ENCODE measurements around the gene PFKL. TPM values are rescaled to one million over a fixed set of nuclear protein-coding genes. Genes with fewer than 3 reads are reported as not detected.

PFKL gene
- total and polyA plus RNA-seq, 2 donors (not counting 1 experiment from before 2014, with no cell fraction given) = 267 to 318 TPM

GRCh38 chr21:44354775-44355771 lies 55.2 kb downstream of the PFKL start:
- ATAC-seq (ENCODE audit: low read depth) (peak; percentile 28), DNase-seq (peak; percentile 36)
- peaks cover 0 to 4% of the 10 kb centered on the region in 2 experiments for H3K36me3 ChIP-seq (replicated peaks in 1 of 2; ENCODE audit: control extremely low read depth in 1 of 2, control insufficient read depth in 1 of 2, extremely low read depth in 1 of 2, insufficient read depth in 2 of 2, low read length in 1 of 2)
- H3K27ac ChIP-seq (ENCODE audit: low read length in 2 of 2) = peak overlapping the region in 1 of 2 donors; percentile 22
- intact Hi-C loops (cut with micrococcal nuclease) = loop anchor here (10.0 kb wide), 1 partner anchor 130 kb away; no protein-coding TSS in a partner anchor
- no peaks in the 10 kb centered on the region for H4K20me1 ChIP-seq (ENCODE audit: control insufficient read depth, insufficient read depth, low read length, poor library complexity, severe bottlenecking)
- 46% methylated on average over 14 of the region's 24 CpGs for WGBS (ENCODE audit: insufficient coverage)
- peak overlapping the region; percentile 78 for H3K4me2 ChIP-seq (replicated peaks; ENCODE audit: low read depth, low read length, poor library complexity, severe bottlenecking)
- peaks cover 0 to 3% (median 0%) of the 10 kb centered on the region in 3 donors for H3K9me3 ChIP-seq (ENCODE audit: control extremely low read depth in 1 of 3, control insufficient read depth in 2 of 3, insufficient read depth in 1 of 3, low read length in 2 of 3)
- no peaks in the 10 kb centered on the region for H3K79me2 ChIP-seq (ENCODE audit: control insufficient read depth, insufficient read depth, low read length)
- H3K9ac ChIP-seq (ENCODE audit: low read length) = peak overlapping the region; percentile 0
- no peaks in the 10 kb centered on the region for H3K9me3 Mint-ChIP-seq (ENCODE audit: insufficient read depth)
- H3K4me1 ChIP-seq (ENCODE audit: control insufficient read depth in 2 of 2, insufficient read depth in 2 of 2, low read length in 2 of 2) = peaks cover 47 to 48% of the 10 kb centered on the region in 2 donors
- peak overlapping the region in 4 of 5 experiments; percentile 1 to 54 (median 16) for H3K4me3 ChIP-seq (ENCODE audit: control extremely low read depth in 1 of 5, extremely low read depth in 1 of 5, insufficient read depth in 1 of 5, low read depth in 2 of 5, low read length in 4 of 5)
- peak overlapping the region; percentile 87 for H3K4me3 Mint-ChIP-seq
- TF ChIP-seq, protein P1, sequence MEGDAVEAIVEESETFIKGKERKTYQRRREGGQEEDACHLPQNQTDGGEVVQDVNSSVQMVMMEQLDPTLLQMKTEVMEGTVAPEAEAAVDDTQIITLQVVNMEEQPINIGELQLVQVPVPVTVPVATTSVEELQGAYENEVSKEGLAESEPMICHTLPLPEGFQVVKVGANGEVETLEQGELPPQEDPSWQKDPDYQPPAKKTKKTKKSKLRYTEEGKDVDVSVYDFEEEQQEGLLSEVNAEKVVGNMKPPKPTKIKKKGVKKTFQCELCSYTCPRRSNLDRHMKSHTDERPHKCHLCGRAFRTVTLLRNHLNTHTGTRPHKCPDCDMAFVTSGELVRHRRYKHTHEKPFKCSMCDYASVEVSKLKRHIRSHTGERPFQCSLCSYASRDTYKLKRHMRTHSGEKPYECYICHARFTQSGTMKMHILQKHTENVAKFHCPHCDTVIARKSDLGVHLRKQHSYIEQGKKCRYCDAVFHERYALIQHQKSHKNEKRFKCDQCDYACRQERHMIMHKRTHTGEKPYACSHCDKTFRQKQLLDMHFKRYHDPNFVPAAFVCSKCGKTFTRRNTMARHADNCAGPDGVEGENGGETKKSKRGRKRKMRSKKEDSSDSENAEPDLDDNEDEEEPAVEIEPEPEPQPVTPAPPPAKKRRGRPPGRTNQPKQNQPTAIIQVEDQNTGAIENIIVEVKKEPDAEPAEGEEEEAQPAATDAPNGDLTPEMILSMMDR (IDR thresholded peaks at IDR 0.05) = no peak
- no peak for TF ChIP-seq EZH2 (IDR thresholded peaks at IDR 0.05; ENCODE audit: borderline replicate concordance, insufficient read depth, low read depth, low read length, poor library complexity, severe bottlenecking)
- H2AFZ ChIP-seq (ENCODE audit: insufficient read depth, low read depth, low read length, poor library complexity, severe bottlenecking) = peak overlapping the region; percentile 84
- peaks cover 0 to 12% (median 4%) of the 10 kb centered on the region in 4 experiments for H3K27me3 ChIP-seq (replicated peaks in 1 of 4; ENCODE audit: control extremely low read depth in 1 of 4, control insufficient read depth in 3 of 4, insufficient read depth in 4 of 4, low read length in 3 of 4)
- ChIA-PET CTCF (interaction anchor here (0.7 kb wide), 1 partner anchor 386 kb away, joined by 3 read pairs; no protein-coding TSS in a partner anchor), POLR2A (interaction anchor here (0.5 to 0.6 kb wide), 2 partner anchors 277 to 570 kb away, joined by 3 to 6 read pairs; no protein-coding TSS in a partner anchor)
- H3K27ac Mint-ChIP-seq = peak overlapping the region; percentile 22
- peaks cover 3% of the 10 kb centered on the region for H3K27me3 Mint-ChIP-seq
- peaks cover 46% of the 10 kb centered on the region for H3K4me1 Mint-ChIP-seq
